Erythroblast (primary cell): ENCODE results near the gene L2HGDH.
"Not testable (repeated sequence)": the region's sequence is repeated elsewhere in the genome, so short reads cannot be mapped to it uniquely, and the experiment has no call there.

Experiments used
- DNase-seq, 2 experiments: peaks; one replicate each; lab custom pipeline; 2025; lab: John Stamatoyannopoulos, UW
- GATA1 ChIP-seq: IDR thresholded peaks from 2 replicates; pipeline ENCODE4 v1.6.1; 2011; ENCODE audit warnings: low read depth, mild to moderate bottlenecking, control low read depth, low read length, moderate library complexity
- POLR2A ChIP-seq: IDR thresholded peaks from 2 replicates; pipeline ENCODE4 v1.6.1; 2011; ENCODE audit warnings: mild to moderate bottlenecking, low read length

The L2HGDH gene

DNA sequence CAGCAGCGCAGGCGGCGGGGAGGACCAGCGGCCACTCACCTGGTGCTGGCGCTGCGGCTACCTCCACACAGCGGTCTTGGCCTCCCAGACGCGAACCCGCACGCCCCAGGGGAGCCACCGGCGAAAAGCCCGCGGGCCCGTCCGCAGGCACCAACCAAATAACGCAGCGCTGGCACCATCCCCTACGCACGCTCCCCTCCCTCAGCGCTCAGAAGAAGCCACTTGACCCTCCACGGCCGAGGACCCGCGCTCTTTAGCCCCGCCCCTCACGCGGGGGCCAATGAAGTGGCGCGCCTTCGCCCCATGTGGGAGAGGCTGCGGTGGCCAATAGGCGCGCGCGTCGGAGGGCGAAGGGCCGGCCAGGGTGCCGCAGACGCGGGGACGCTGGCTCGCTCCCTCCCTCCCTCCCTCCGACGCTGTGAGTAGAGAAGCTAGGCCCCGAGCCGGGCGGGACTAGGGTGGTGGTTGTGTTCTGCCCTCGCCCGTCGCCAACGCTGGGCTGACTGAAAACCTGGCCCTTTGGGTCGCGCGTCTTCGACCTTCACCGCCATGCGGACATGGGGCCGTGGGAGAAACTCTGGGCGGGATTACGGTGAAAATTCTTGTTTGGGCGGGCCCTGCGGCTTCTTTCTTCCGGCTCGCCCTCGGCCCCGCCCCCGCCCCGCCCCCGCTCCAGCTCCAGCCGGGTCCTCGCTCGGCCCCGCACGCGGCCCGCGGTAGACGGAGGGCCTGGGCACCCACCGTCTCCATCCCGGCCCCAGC, at the start of gene L2HGDH, which contains the start of gene DMAC2L:
TSS of gene L2HGDH (minus strand) at position 258 of the 762 bp plus-strand sequence. CDS start at position 179, 79 bp downstream.
TSS of gene DMAC2L (plus strand) at position 353 of the 762 bp plus-strand sequence. CDS start 9,164 bp downstream, outside the sequence.
- no peak for TF ChIP-seq GATA1
- peak; percentile 90 for TF ChIP-seq POLR2A
- peak; percentile 95 to 96 for DNase-seq

DNA sequence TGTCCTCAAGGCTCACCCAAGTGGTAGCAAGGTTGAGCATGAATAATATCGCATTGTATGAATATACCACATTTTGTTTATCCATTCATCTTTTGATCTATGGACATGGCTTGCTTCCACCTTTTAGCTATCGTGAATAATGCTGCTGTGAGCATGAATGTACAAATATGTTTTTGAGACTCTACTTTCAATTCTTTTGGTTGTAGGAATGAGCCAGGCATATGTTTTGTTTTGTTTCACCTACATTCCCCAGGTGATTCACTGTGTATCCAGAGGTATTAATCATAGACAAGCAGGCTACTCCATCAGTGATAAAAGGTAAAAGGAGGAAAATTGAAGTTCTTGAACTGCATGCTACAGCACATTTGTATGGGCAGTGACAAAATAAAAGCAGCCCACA, 48.8 kb upstream of the L2HGDH start:
- DNase-seq, result no peak
- TF ChIP-seq GATA1 (no peak), POLR2A (no peak)

DNA sequence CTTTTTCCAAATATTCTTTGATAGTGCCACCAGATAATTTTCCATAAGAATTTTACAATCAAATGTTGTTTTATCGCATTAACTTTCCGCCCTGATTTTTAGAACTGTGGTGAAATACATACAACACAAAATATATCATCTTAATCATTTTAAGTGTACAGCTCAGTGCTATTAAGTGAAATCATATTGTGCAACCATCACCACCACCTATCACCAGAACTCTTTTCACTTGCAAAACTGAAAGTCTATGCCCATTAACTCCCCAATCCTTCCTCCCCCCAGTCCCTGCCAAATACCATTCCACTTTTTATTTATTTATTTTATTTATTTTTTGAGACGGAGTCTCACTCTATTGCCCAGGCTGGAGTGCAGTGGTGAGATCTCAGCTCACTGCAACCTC, 48.1 kb upstream of the L2HGDH start:
- TF ChIP-seq POLR2A, result no peak
- DNase-seq, result no peak

GRCh38 chr14:50359631-50360030, 47.6 kb upstream of the L2HGDH start:
- TF ChIP-seq GATA1 (no peak), POLR2A (no peak)
- no peak for DNase-seq

DNA sequence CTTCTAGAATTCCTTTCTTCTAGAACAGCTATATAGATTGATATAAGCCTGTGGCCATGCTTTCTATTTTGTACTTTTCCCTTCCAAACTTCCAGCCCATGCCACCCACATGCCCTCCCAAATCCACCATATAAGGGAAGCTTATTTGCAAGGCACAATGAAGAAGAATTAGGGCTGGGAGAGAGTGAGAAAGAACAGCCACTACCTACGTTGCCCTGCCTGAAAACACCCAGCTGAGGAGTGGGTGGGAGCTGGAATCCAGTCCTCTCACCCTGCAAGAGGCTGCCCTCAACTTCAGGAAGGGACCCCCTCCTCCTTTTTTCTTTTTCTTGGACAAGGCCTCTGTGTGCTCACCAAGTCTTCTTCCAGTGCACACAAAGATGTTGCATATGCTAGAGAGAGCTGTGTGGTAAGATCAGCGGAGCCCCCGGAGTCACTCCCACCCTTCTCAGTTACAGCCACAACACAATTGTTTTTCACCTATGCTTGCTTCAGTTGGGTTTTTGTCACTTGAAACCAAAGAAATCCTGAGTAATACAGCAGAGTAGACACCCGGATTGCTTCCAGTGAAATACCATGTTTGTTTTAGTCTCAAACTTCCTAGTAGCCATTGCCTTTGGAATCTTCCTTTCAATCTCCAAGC, 45.8 kb upstream of the L2HGDH start:
- TF ChIP-seq POLR2A (no peak), GATA1 (no peak)
- DNase-seq, result no peak

GRCh38 chr14:50357124-50357523, 45.1 kb upstream of the L2HGDH start:
- no peak for TF ChIP-seq GATA1
- TF ChIP-seq POLR2A, result no peak

DNA sequence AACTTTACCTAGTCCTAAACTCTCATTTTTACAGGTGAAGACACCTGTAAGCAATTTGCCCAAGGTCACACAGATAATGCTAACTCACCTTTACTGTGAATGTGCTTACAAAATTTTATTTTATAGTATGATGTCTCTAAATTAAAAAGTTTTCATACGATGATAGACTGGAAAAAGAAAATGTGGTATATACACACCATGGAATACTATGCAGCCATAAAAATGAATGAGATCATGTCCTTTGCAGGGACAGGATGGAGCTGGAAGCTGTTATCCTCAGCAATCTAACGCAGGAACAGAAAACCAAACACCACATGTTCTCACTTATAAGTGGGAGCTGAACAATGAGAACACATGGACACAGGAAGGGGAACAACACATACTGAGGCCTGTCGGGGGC, 44.3 kb upstream of the L2HGDH start:
- DNase-seq, result not testable (repeated sequence)

More at GRCh38 chr14:50357124-50357523, 45.1 kb upstream of the L2HGDH start:
- DNase-seq, result no peak

GRCh38 chr14:50355692-50356091, 43.7 kb upstream of the L2HGDH start:
- TF ChIP-seq GATA1 (no peak), POLR2A (no peak)
- no peak for DNase-seq

- no peak for DNase-seq
Observed at GRCh38 chr14:50354527-50354926, 42.5 kb upstream of the L2HGDH start.

DNA sequence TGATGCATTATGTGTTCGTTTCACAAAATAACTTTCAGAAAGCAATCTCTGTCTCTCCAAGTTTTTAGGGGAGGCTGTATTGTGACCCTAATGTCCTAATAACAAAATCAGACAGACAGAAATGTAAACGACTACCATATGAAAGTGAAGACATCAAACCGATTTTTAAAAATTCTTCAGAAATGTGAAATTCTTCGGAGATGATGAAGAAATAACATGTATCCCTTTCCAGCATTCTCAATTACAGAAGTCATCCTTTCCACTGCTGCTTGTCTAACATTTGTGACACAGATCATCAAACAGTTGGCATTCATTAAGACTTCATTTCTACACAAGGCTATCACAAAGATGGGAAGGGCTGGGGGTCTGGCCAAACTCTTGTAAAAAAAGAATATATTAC, 41.1 kb upstream of the L2HGDH start:
- DNase-seq, result no peak
- TF ChIP-seq POLR2A, result no peak
- TF ChIP-seq GATA1, result no peak

More at GRCh38 chr14:50354527-50354926, 42.5 kb upstream of the L2HGDH start:
- TF ChIP-seq GATA1 (no peak), POLR2A (no peak)

- TF ChIP-seq POLR2A (no peak), GATA1 (no peak)
- DNase-seq, result no peak
Observed at GRCh38 chr14:50352584-50352983, 40.6 kb upstream of the L2HGDH start.

- DNase-seq, result no peak
- no peak for TF ChIP-seq GATA1
- no peak for TF ChIP-seq POLR2A
Observed at GRCh38 chr14:50350975-50351374, 38.9 kb upstream of the L2HGDH start.

- no peak for DNase-seq
- TF ChIP-seq GATA1 (no peak), POLR2A (no peak)
Observed at GRCh38 chr14:50348933-50349332, 36.9 kb upstream of the L2HGDH start.

DNA sequence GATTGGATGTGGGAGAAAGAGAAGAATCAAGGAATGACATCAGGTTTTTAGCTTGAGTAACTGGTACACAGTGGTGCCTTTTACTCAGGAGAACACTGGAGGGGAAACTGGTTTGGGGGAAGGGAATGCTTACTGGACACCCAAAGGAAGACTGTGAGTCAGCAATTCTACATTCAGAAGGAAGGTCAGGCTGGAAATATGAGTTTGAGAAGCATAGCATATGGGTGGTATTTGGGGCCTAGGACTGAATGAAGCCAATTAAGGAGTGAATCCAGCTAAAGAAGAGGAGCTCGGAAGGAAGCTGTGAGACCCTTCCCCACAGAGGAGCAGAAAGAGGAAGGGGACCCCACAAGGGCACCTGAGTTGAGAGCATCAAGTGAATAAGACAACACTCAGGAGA, 35.5 kb upstream of the L2HGDH start:
- peak in 1 of 2 experiments; percentile 52 for DNase-seq
- TF ChIP-seq POLR2A (no peak), GATA1 (no peak)
